HepG2 (cell line): ENCODE results near the gene ANO10. TPM values are rescaled to one million over a fixed set of nuclear protein-coding genes. Genes with fewer than 3 reads are reported as not detected.
A peak's percentile ranks its signal among the peaks of the same experiment; 100 is the strongest.

Experiments used
- ATF7 ChIP-seq, 2 experiments: fragments of 450-650 bp in 1 of 2; sonication (generic) in 1 of 2; formaldehyde crosslinking in 1 of 2; IDR thresholded peaks; 2 replicates each; pipeline versions ENCODE4 v1.4.0 to v1.6.1; 2016 to 2020; ENCODE audit warnings: antibody characterized with exemption in 1 of 2, mild to moderate bottlenecking in 1 of 2, missing genetic modification reagents in 1 of 2
- CCDC6 ChIP-seq: sonication (generic); formaldehyde crosslinking; IDR thresholded peaks from 2 replicates; pipeline ENCODE4 v1.8.1; 2022; ENCODE audit warnings: mild to moderate bottlenecking, missing genetic modification reagents, moderate library complexity
- DZIP1 ChIP-seq: sonication (generic); formaldehyde crosslinking; IDR thresholded peaks from 2 replicates; pipeline ENCODE4 v1.5.0; 2020; ENCODE audit warnings: mild to moderate bottlenecking, missing genetic modification reagents
- GPBP1L1 ChIP-seq: sonication (generic); formaldehyde crosslinking; IDR thresholded peaks from 2 replicates; pipeline ENCODE4 v1.5.0; 2020; ENCODE audit warnings: mild to moderate bottlenecking, missing genetic modification reagents
- KIAA2018 ChIP-seq: sonication (generic); formaldehyde crosslinking; IDR thresholded peaks from 2 replicates; pipeline ENCODE4 v1.5.0; 2020; ENCODE audit warnings: mild to moderate bottlenecking, missing genetic modification reagents, borderline replicate concordance
- MNT ChIP-seq: fragments of 450-650 bp; IDR thresholded peaks from 2 replicates; pipeline ENCODE4 v1.6.1; 2016
- SRSF9 ChIP-seq: fragments of 200-400 bp; formaldehyde crosslinking; IDR thresholded peaks from 2 replicates; pipeline ENCODE4 v1.6.1; 2018; ENCODE audit warnings: borderline replicate concordance, mild to moderate bottlenecking, low read depth, low read length; ENCODE audit not compliant: insufficient read depth, poor library complexity, severe bottlenecking
- TAF1 ChIP-seq: sonication (generic); formaldehyde crosslinking; IDR thresholded peaks from 2 replicates; pipeline ENCODE4 v1.4.0; 2020; ENCODE audit warnings: missing genetic modification reagents
- TFDP1 ChIP-seq: IDR thresholded peaks from 2 replicates; pipeline ENCODE4 v1.6.1; 2016; ENCODE audit warnings: missing compliant biosample characterization, missing genetic modification reagents, borderline replicate concordance
- ZNF367 ChIP-seq: sonication (generic); formaldehyde crosslinking; IDR thresholded peaks from 2 replicates; pipeline ENCODE4 v1.4.0; 2020; ENCODE audit warnings: missing genetic modification reagents, borderline replicate concordance
- ZSCAN30 ChIP-seq: sonication (generic); formaldehyde crosslinking; IDR thresholded peaks from 2 replicates; pipeline ENCODE4 v1.5.0; 2020; ENCODE audit warnings: mild to moderate bottlenecking, missing genetic modification reagents
- polyA plus RNA-seq, 8 experiments: library from polyadenylated mRNA; depleted of rRNA in 3 of 8; stranded (reverse) in 7 of 8; unstranded in 1 of 8; fragments of >200 nt; fragmentation: Illumina TruSeq in 4 of 8; extraction: Trizol in 4 of 8; gene quantifications; 2 replicates each; pipeline versions ENCODE4 v1.2.1 to v1.2.3, GENCODE V29; 2011 to 2016; ENCODE audit warnings: low read depth in 4 of 8, missing spikeins in 1 of 8, mixed read lengths in 1 of 8; ENCODE audit not compliant: insufficient read depth in 1 of 8
- total RNA-seq, 5 experiments: library from RNA; depleted of rRNA; stranded (reverse); fragments of >200 nt; fragmentation: Illumina TruSeq; extraction: Trizol; gene quantifications; 2 replicates each; pipeline ENCODE4 v1.2.3, GENCODE V29; 2016; ENCODE audit warnings: low read depth in 1 of 5

The ANO10 gene
- total and polyA plus RNA-seq, 2 of the 13 experiments (the other 11 are each of a cell fraction or from before 2014, with no cell fraction given): 10.4 to 13.1 TPM

GRCh38 chr3:43621656-43622432 is at the start of gene ANO10 (continued):
- TF ChIP-seq KIAA2018 (CRISPR knock-in tag): no peak
- no peak for TF ChIP-seq CCDC6 (CRISPR knock-in tag)
- TF ChIP-seq ATF7 (IDR thresholded peaks at IDR 0.05): no peak
- TF ChIP-seq ATF7 (CRISPR knock-in tag; IDR thresholded peaks at IDR 0.05): no peak
- TF ChIP-seq TAF1 (CRISPR knock-in tag): peak; percentile 61; the same call in 1 of the 2 replicates
- no peak for TF ChIP-seq MNT
- TF ChIP-seq TFDP1 (CRISPR knock-in tag): peak; percentile 61; the same call in 1 of the 2 replicates
- TF ChIP-seq SRSF9: no peak
- TF ChIP-seq ZNF367: no peak
- no peak for TF ChIP-seq GPBP1L1
- no peak for TF ChIP-seq ZSCAN30 (CRISPR knock-in tag)
- TF ChIP-seq DZIP1 (CRISPR knock-in tag): 0 out of 2 replicates have a peak, but pooled peaks have one; percentile 49
